ENCODE results near the gene PTPN2.
A peak's percentile ranks its signal among the peaks of the same experiment; 100 is the strongest.

PTPN2 gene

DNA sequence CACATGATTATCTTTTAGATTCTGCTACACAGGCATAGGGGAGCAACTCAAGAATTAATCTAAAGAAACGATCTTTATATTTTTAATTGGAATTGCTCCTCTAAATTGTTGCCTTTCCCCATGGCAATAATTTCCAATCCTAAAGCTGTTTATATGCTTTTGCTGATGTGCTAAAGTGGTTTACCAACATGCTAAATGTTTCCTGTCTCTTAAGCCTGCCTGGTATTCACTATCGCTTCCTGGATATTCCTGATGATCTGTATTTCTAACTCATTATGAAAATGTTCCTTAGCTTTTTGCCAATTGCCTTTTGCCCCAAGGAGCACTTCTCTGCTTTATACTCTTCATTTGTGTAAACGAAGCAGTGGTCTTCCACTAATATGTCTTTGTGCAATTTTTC is 65.8 kb downstream of the PTPN2 start:
- no peak overlapping the region for H2AFZ ChIP-seq (ENCODE audit: low read depth)
- no peaks in the 10 kb centered on the region for H4K20me1 ChIP-seq (ENCODE audit: insufficient read depth)
- no peak overlapping the region for H3K4me3 ChIP-seq (IDR thresholded peaks at IDR 0.05; ENCODE audit: insufficient read depth, low read depth, low read length)
- H3K9ac ChIP-seq = no peak overlapping the region
- no peak overlapping the region for H3K4me2 ChIP-seq
- no peaks in the 10 kb centered on the region for H3K79me2 ChIP-seq (ENCODE audit: insufficient read depth, low read depth)
- TF ChIP-seq, protein P1, sequence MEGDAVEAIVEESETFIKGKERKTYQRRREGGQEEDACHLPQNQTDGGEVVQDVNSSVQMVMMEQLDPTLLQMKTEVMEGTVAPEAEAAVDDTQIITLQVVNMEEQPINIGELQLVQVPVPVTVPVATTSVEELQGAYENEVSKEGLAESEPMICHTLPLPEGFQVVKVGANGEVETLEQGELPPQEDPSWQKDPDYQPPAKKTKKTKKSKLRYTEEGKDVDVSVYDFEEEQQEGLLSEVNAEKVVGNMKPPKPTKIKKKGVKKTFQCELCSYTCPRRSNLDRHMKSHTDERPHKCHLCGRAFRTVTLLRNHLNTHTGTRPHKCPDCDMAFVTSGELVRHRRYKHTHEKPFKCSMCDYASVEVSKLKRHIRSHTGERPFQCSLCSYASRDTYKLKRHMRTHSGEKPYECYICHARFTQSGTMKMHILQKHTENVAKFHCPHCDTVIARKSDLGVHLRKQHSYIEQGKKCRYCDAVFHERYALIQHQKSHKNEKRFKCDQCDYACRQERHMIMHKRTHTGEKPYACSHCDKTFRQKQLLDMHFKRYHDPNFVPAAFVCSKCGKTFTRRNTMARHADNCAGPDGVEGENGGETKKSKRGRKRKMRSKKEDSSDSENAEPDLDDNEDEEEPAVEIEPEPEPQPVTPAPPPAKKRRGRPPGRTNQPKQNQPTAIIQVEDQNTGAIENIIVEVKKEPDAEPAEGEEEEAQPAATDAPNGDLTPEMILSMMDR (conservative IDR thresholded peaks at IDR 0.05; ENCODE audit: low read depth, low read length) = no peak
- H3K27me3 ChIP-seq (ENCODE audit: insufficient read depth, low read depth) = no peaks in the 10 kb centered on the region
- H3K4me1 ChIP-seq (ENCODE audit: low read depth, poor library complexity, severe bottlenecking) = peaks cover 33% of the 10 kb centered on the region
- no peaks in the 10 kb centered on the region; the same call in 1 of the 2 replicates for H3K36me3 ChIP-seq (ENCODE audit: insufficient read depth)
- H3K27ac ChIP-seq = no peak overlapping the region

GRCh38 chr18:12816451-12816850 is 67.6 kb downstream of the PTPN2 start:
- H3K9ac ChIP-seq = no peak overlapping the region
- H3K36me3 ChIP-seq (ENCODE audit: insufficient read depth) = no peaks in the 10 kb centered on the region; the same call in 1 of the 2 replicates
- H3K79me2 ChIP-seq (ENCODE audit: insufficient read depth, low read depth) = no peaks in the 10 kb centered on the region
- TF ChIP-seq, protein P1 (conservative IDR thresholded peaks at IDR 0.05; ENCODE audit: low read depth, low read length) = no peak
- H2AFZ ChIP-seq (ENCODE audit: low read depth) = no peak overlapping the region
- no peak overlapping the region for H3K4me3 ChIP-seq (IDR thresholded peaks at IDR 0.05; ENCODE audit: insufficient read depth, low read depth, low read length)
- H3K27ac ChIP-seq = no peak overlapping the region
- H3K4me2 ChIP-seq = no peak overlapping the region
- H3K27me3 ChIP-seq (ENCODE audit: insufficient read depth, low read depth) = no peaks in the 10 kb centered on the region
- H4K20me1 ChIP-seq (ENCODE audit: insufficient read depth) = no peaks in the 10 kb centered on the region
- H3K4me1 ChIP-seq (ENCODE audit: low read depth, poor library complexity, severe bottlenecking) = peaks cover 33% of the 10 kb centered on the region

DNA sequence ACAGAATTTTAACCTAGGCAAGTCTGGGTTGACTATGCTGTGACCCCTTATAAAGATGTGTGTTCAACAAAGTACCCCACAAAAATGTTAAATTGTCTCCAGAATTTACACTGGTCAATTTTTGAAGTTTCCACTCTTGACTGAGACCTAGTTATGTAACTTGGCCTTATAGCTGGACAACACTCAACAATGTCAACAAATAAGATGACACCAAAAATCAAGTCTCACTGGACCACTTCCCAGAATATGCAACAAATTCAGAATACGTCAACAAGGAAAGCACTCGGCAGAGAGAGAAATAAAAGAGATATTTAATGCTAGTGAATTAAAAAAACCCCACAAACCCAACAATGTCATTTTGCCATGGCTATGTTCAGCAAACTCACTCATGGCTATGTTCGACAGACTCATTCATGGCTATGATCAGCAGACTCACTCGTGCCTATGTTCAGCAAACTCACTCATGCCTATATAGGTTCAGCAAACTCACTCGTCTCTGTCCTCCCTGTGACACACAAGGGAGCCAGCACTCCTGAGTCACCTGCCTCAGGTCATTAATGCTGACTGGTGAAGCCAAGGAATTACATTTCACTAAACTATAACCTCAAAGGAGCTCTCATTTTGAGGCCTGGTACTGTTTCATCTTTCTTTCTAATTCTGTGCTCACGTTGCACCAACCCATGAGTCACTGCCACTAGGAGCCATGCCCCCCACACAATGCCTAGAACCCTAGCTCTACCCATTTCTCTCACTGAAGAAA is 72.7 kb downstream of the PTPN2 start:
- Histone ChIP-seq H3K27me3 (ENCODE audit: insufficient read depth, low read depth) (no peaks in the 10 kb centered on the region), H3K79me2 (ENCODE audit: insufficient read depth, low read depth) (no peaks in the 10 kb centered on the region), H4K20me1 (ENCODE audit: insufficient read depth) (no peaks in the 10 kb centered on the region), H2AFZ (ENCODE audit: low read depth) (no peak overlapping the region), H3K27ac (no peak overlapping the region), H3K4me2 (no peak overlapping the region), H3K4me3 (IDR thresholded peaks at IDR 0.05; ENCODE audit: insufficient read depth, low read depth, low read length) (no peak overlapping the region), H3K36me3 (ENCODE audit: insufficient read depth) (no peaks in the 10 kb centered on the region; the same call in 1 of the 2 replicates), H3K9ac (no peak overlapping the region), H3K4me1 (ENCODE audit: low read depth, poor library complexity, severe bottlenecking) (no peaks in the 10 kb centered on the region)
- TF ChIP-seq, protein P1 (conservative IDR thresholded peaks at IDR 0.05; ENCODE audit: low read depth, low read length) = no peak

GRCh38 chr18:12803069-12803936 is 80.7 kb downstream of the PTPN2 start:
- no peaks in the 10 kb centered on the region for H3K79me2 ChIP-seq (ENCODE audit: insufficient read depth, low read depth)
- H3K27ac ChIP-seq = no peak overlapping the region
- no peak overlapping the region for H3K9ac ChIP-seq
- no peak overlapping the region for H2AFZ ChIP-seq (ENCODE audit: low read depth)
- H4K20me1 ChIP-seq (ENCODE audit: insufficient read depth) = no peaks in the 10 kb centered on the region
- H3K4me3 ChIP-seq (IDR thresholded peaks at IDR 0.05; ENCODE audit: insufficient read depth, low read depth, low read length) = no peak overlapping the region
- H3K27me3 ChIP-seq (ENCODE audit: insufficient read depth, low read depth) = no peaks in the 10 kb centered on the region
- TF ChIP-seq, protein P1 (conservative IDR thresholded peaks at IDR 0.05; ENCODE audit: low read depth, low read length) = no peak
- no peaks in the 10 kb centered on the region for H3K36me3 ChIP-seq (ENCODE audit: insufficient read depth)
- peaks cover 21% of the 10 kb centered on the region for H3K4me1 ChIP-seq (ENCODE audit: low read depth, poor library complexity, severe bottlenecking)
- H3K4me2 ChIP-seq = peak overlapping the region; percentile 5; the same call in 1 of the 2 replicates

Measured in KMS-11 (cell line).